Neural cell (in vitro differentiated cells): ENCODE measurements around the gene MPZL1. TPM values are rescaled to one million over a fixed set of nuclear protein-coding genes. Genes with fewer than 3 reads are reported as not detected.

ENCODE experiments used
- H2AFZ ChIP-seq: fragments of 200-600, 300-800 bp; sonication (generic), shearing (Covaris generic); 2 replicates; pipeline ENCODE4 v1.6.0; 2014; ENCODE audit warnings: low read depth, mild to moderate bottlenecking, antibody characterized with exemption, low read length, moderate library complexity
- H3F3A ChIP-seq: fragments of 200-600 bp; shearing (Covaris generic); 2 replicates; pipeline ENCODE4 v1.6.1; 2016; ENCODE audit warnings: mild to moderate bottlenecking, moderate library complexity, mixed read lengths, antibody characterized with exemption, low read length; ENCODE audit not compliant: insufficient read depth, poor library complexity, severe bottlenecking
- H3K27ac ChIP-seq: fragments of 200-600, 300-800 bp; sonication (generic), shearing (Covaris generic); 2 replicates; pipeline ENCODE4 v1.5.1; 2014; ENCODE audit warnings: mild to moderate bottlenecking, low read length, moderate library complexity
- H3K27me3 ChIP-seq: fragments of 300-800, 200-600 bp; sonication (generic), shearing (Covaris generic); 2 replicates; pipeline ENCODE4 v1.6.0; 2014; ENCODE audit warnings: mild to moderate bottlenecking, low read depth, low read length, moderate library complexity; ENCODE audit not compliant: insufficient read depth
- H3K36me3 ChIP-seq: fragments of 300-800, 200-600 bp; sonication (generic), shearing (Covaris generic); 2 replicates; pipeline ENCODE4 v1.5.1; 2014; ENCODE audit warnings: mild to moderate bottlenecking, antibody characterized with exemption, low read length, moderate library complexity; ENCODE audit not compliant: insufficient read depth
- H3K4me2 ChIP-seq: fragments of 300-800, 200-600 bp; sonication (generic), shearing (Covaris generic); 2 replicates; pipeline ENCODE4 v1.6.0; 2014; ENCODE audit warnings: mild to moderate bottlenecking, low read length
- H3K4me3 ChIP-seq: fragments of 300-800, 200-600 bp; sonication (generic), shearing (Covaris generic); 2 replicates; pipeline ENCODE4 v1.5.1; 2014; ENCODE audit warnings: mild to moderate bottlenecking, low read length, moderate library complexity
- H3K79me2 ChIP-seq: fragments of 200-600 bp; shearing (Covaris generic); replicated peaks from 2 replicates; pipeline ENCODE4 v1.6.0; 2014; ENCODE audit warnings: mild to moderate bottlenecking, low read length, moderate library complexity; ENCODE audit not compliant: insufficient read depth
- H3K9ac ChIP-seq: fragments of 300-800, 200-600 bp; sonication (generic), shearing (Covaris generic); 2 replicates; pipeline ENCODE4 v1.6.1; 2016; ENCODE audit warnings: mild to moderate bottlenecking, low read length, mixed read lengths
- H3K9me2 ChIP-seq: fragments of 200-600 bp; shearing (Covaris generic); 2 replicates; pipeline ENCODE4 v1.6.1; 2016; ENCODE audit warnings: mild to moderate bottlenecking, low read length, mixed read lengths; ENCODE audit not compliant: insufficient read depth
- H3K9me3 ChIP-seq: fragments of 200-600, 300-800 bp; sonication (generic), shearing (Covaris generic); 2 replicates; pipeline ENCODE4 v1.6.1; 2016; ENCODE audit warnings: mild to moderate bottlenecking, mixed run types, low read length, moderate library complexity, mixed read lengths
- H4K20me1 ChIP-seq: fragments of 200-600 bp; shearing (Covaris generic); 2 replicates; pipeline ENCODE4 v1.6.1; 2016; ENCODE audit warnings: mild to moderate bottlenecking, mixed run types; ENCODE audit not compliant: insufficient read depth
- EP300 ChIP-seq: fragments of 450-650 bp; conservative IDR thresholded peaks from 2 replicates; pipeline ENCODE4 v1.6.1; 2014; ENCODE audit warnings: antibody characterized with exemption, mild to moderate bottlenecking, moderate library complexity; ENCODE audit not compliant: poor library complexity, severe bottlenecking
- EZH2 ChIP-seq: fragments of 200-600, 300-800 bp; shearing (Covaris generic), sonication (generic); IDR thresholded peaks from 2 replicates; pipeline ENCODE4 v1.6.1; 2014; ENCODE audit warnings: antibody characterized with exemption, low read length, borderline replicate concordance, mild to moderate bottlenecking; ENCODE audit not compliant: insufficient read depth, poor library complexity, severe bottlenecking
- MXI1 ChIP-seq: fragments of 450-650 bp; conservative IDR thresholded peaks from 2 replicates; pipeline ENCODE4 v1.6.1; 2014; ENCODE audit warnings: antibody characterized with exemption, mild to moderate bottlenecking; ENCODE audit not compliant: poor library complexity, severe bottlenecking
- POLR2AphosphoS5 ChIP-seq: IDR thresholded peaks from 2 replicates; pipeline ENCODE4 v1.6.1; 2012
- RAD21 ChIP-seq: fragments of 450-650 bp; conservative IDR thresholded peaks from 2 replicates; pipeline ENCODE4 v1.6.1; 2014; ENCODE audit warnings: antibody characterized with exemption, mild to moderate bottlenecking, moderate library complexity
- SMC3 ChIP-seq: fragments of 450-650 bp; conservative IDR thresholded peaks from 2 replicates; pipeline ENCODE4 v1.6.1; 2014; ENCODE audit warnings: antibody characterized with exemption, mild to moderate bottlenecking, moderate library complexity; ENCODE audit not compliant: poor library complexity
- TAF1 ChIP-seq: IDR thresholded peaks from 2 replicates; pipeline ENCODE4 v1.6.1; 2012; ENCODE audit warnings: low read depth
- polyA plus RNA-seq: library from polyadenylated mRNA; depleted of rRNA; stranded (reverse); fragments of >200 nt; gene quantifications from 2 replicates; pipeline ENCODE4 v1.2.3, GENCODE V29; 2014
- TF ChIP-seq, protein P1 (sequence below): fragments of 450-650 bp; IDR thresholded peaks from 2 replicates; pipeline ENCODE4 v1.5.1; 2014; ENCODE audit warnings: antibody characterized with exemption, mild to moderate bottlenecking, moderate library complexity; ENCODE audit not compliant: poor library complexity, severe bottlenecking

Gene MPZL1
- polyA plus RNA-seq, 1 donor from 2014 or later: 167 TPM

DNA sequence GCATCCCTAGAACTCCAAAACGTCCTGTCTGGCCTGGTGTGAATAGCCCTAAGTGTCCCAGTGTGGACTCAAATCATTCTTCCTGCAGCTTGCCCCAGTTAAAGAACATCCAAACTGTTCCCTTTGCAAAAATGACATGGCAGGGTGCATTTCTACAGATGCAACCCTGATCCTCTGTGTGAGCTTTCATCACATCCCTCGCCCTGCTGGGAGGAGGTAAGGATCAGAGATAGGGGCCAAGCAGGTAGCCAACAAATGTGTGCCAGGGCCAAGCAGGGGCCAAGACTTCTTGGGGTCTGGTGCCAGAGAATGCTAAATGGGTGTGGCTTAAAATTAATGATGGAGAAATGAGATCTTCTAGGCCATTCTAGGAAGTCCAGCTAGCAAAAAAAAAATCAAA, 27.1 kb upstream of the MPZL1 start:
- H4K20me1 ChIP-seq: no peaks in the 10 kb centered on the region
- no peaks in the 10 kb centered on the region for H3F3A ChIP-seq
- no peak overlapping the region for H3K27ac ChIP-seq
- no peaks in the 10 kb centered on the region for H3K79me2 ChIP-seq
- no peaks in the 10 kb centered on the region for H3K9me3 ChIP-seq
- no peak overlapping the region for H3K4me3 ChIP-seq
- no peaks in the 10 kb centered on the region for H3K27me3 ChIP-seq
- TF ChIP-seq SMC3: no peak
- no peak for TF ChIP-seq EZH2
- TF ChIP-seq, protein P1, sequence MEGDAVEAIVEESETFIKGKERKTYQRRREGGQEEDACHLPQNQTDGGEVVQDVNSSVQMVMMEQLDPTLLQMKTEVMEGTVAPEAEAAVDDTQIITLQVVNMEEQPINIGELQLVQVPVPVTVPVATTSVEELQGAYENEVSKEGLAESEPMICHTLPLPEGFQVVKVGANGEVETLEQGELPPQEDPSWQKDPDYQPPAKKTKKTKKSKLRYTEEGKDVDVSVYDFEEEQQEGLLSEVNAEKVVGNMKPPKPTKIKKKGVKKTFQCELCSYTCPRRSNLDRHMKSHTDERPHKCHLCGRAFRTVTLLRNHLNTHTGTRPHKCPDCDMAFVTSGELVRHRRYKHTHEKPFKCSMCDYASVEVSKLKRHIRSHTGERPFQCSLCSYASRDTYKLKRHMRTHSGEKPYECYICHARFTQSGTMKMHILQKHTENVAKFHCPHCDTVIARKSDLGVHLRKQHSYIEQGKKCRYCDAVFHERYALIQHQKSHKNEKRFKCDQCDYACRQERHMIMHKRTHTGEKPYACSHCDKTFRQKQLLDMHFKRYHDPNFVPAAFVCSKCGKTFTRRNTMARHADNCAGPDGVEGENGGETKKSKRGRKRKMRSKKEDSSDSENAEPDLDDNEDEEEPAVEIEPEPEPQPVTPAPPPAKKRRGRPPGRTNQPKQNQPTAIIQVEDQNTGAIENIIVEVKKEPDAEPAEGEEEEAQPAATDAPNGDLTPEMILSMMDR: no peak
- TF ChIP-seq TAF1: no peak
- no peak for TF ChIP-seq MXI1
- no peak for TF ChIP-seq EP300
- no peak for TF ChIP-seq RAD21
- TF ChIP-seq POLR2AphosphoS5: no peak
- H3K36me3 ChIP-seq: no peaks in the 10 kb centered on the region
- H2AFZ ChIP-seq: no peak overlapping the region
- H3K9ac ChIP-seq: no peak overlapping the region
- no peak overlapping the region for H3K4me2 ChIP-seq
- no peaks in the 10 kb centered on the region for H3K9me2 ChIP-seq

DNA sequence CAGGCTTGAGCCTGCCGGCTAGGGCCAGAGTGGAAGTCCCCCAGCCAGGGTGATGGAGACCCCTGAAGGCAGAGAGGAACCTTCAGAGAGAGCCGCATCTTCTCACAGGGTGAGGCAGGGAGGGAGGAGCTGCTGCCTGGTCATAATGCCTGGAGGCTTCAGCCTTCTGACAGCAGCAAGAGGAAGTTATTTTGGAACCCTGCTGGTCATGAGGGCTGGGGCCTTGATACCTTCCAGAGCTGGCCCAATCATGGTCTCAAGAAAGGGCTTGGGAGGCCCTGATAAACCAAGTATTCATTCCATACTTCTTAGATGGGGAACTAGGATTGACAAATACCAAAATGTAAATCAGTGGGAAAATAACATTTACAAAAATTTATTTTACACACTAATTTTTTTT, 26.6 kb upstream of the MPZL1 start:
- Histone ChIP-seq H3K79me2 (no peaks in the 10 kb centered on the region), H3K36me3 (no peaks in the 10 kb centered on the region), H3K4me3 (no peak overlapping the region), H2AFZ (no peak overlapping the region), H3K9ac (no peak overlapping the region), H3F3A (no peaks in the 10 kb centered on the region), H3K27ac (no peak overlapping the region), H3K4me2 (no peak overlapping the region), H3K9me3 (no peaks in the 10 kb centered on the region), H3K9me2 (no peaks in the 10 kb centered on the region), H4K20me1 (no peaks in the 10 kb centered on the region), H3K27me3 (no peaks in the 10 kb centered on the region)
- no peak for TF ChIP-seq EZH2

GRCh38 chr1:167695756-167696561, 25.8 kb upstream of the MPZL1 start:
- H4K20me1 ChIP-seq: no peaks in the 10 kb centered on the region
- H2AFZ ChIP-seq: no peak overlapping the region
- H3K9me3 ChIP-seq: no peaks in the 10 kb centered on the region
- no peak overlapping the region for H3K27ac ChIP-seq
- H3K36me3 ChIP-seq: no peaks in the 10 kb centered on the region
- no peaks in the 10 kb centered on the region for H3K9me2 ChIP-seq
- no peak overlapping the region for H3K4me2 ChIP-seq
- H3K4me3 ChIP-seq: no peak overlapping the region
- H3F3A ChIP-seq: no peaks in the 10 kb centered on the region
- no peak overlapping the region for H3K9ac ChIP-seq
- TF ChIP-seq MXI1 (no peak), POLR2AphosphoS5 (no peak), EP300 (no peak)
- H3K79me2 ChIP-seq: no peaks in the 10 kb centered on the region
- H3K27me3 ChIP-seq: no peaks in the 10 kb centered on the region
